ENCODE results near the gene KRTAP10-3. TPM values are rescaled to one million over a fixed set of nuclear protein-coding genes. Genes with fewer than 3 reads are reported as not detected.

Gene KRTAP10-3
- total RNA-seq, 1 donor from 2014 or later: not detected

GRCh38 chr21:44519346-44520325 is 39.0 kb downstream of the KRTAP10-3 start:
- DNase-seq (ENCODE audit: low read depth, low spot score): no peak

GRCh38 chr21:44518686-44519085 is 39.9 kb downstream of the KRTAP10-3 start:
- no peak for DNase-seq (ENCODE audit: low read depth, low spot score)

- DNase-seq (ENCODE audit: low read depth, low spot score): no peak
These were observed 41.3 kb downstream of the KRTAP10-3 start for GRCh38 chr21:44517175-44517899.

- DNase-seq (ENCODE audit: low read depth, low spot score): no peak
These were observed 41.8 kb downstream of the KRTAP10-3 start for GRCh38 chr21:44516828-44517174.

GRCh38 chr21:44516342-44516741 is 42.3 kb downstream of the KRTAP10-3 start:
- no peak for DNase-seq (ENCODE audit: low read depth, low spot score)

GRCh38 chr21:44515359-44516165 is 43.0 kb downstream of the KRTAP10-3 start:
- no peak for DNase-seq (ENCODE audit: low read depth, low spot score)

GRCh38 chr21:44514746-44515358 is 43.7 kb downstream of the KRTAP10-3 start:
- DNase-seq (ENCODE audit: low read depth, low spot score): no peak

GRCh38 chr21:44514218-44514520 is 44.4 kb downstream of the KRTAP10-3 start:
- no peak for DNase-seq (ENCODE audit: low read depth, low spot score)

- DNase-seq (ENCODE audit: low read depth, low spot score): no peak
These were observed 45.0 kb downstream of the KRTAP10-3 start for GRCh38 chr21:44513389-44514217.

GRCh38 chr21:44512496-44513388 is 45.9 kb downstream of the KRTAP10-3 start:
- no peak for DNase-seq (ENCODE audit: low read depth, low spot score)

- DNase-seq (ENCODE audit: low read depth, low spot score): no peak
These were observed 46.7 kb downstream of the KRTAP10-3 start for GRCh38 chr21:44511938-44512275.

GRCh38 chr21:44511219-44511937 is 47.2 kb downstream of the KRTAP10-3 start:
- DNase-seq (ENCODE audit: low read depth, low spot score): no peak

GRCh38 chr21:44510508-44511218 is 47.9 kb downstream of the KRTAP10-3 start:
- no peak for DNase-seq (ENCODE audit: low read depth, low spot score)

- no peak for DNase-seq (ENCODE audit: low read depth, low spot score)
These were observed 48.5 kb downstream of the KRTAP10-3 start for GRCh38 chr21:44510109-44510507.

GRCh38 chr21:44509539-44509938 is 49.1 kb downstream of the KRTAP10-3 start:
- DNase-seq (ENCODE audit: low read depth, low spot score): no peak

GRCh38 chr21:44508711-44509445 is 49.7 kb downstream of the KRTAP10-3 start:
- no peak for DNase-seq (ENCODE audit: low read depth, low spot score)

GRCh38 chr21:44508426-44508710 is 50.2 kb downstream of the KRTAP10-3 start:
- no peak for DNase-seq (ENCODE audit: low read depth, low spot score)
